H9 (cell line): Measurements from ENCODE around the gene CRABP1. TPM values are rescaled to one million over a fixed set of nuclear protein-coding genes. Genes with fewer than 3 reads are reported as not detected.

Experiments
- DNase-seq: peaks from one replicate; pipeline ENCODE4 v3.0.0-alpha.2; 2017
- H2AFZ ChIP-seq: one replicate; pipeline ENCODE4 v1.6.1; 2013; ENCODE audit warnings: mild to moderate bottlenecking, low read length, control low read depth, moderate library complexity
- H2AK5ac ChIP-seq: 2 replicates; pipeline ENCODE4 v1.6.1; 2013; ENCODE audit warnings: low read length, control low read depth, mixed read lengths; ENCODE audit not compliant: insufficient read length
- H2BK120ac ChIP-seq: one replicate; pipeline ENCODE4 v1.6.1; 2013; ENCODE audit warnings: low read depth, mild to moderate bottlenecking, low read length, control low read depth, inconsistent platforms; ENCODE audit not compliant: poor library complexity, severe bottlenecking
- H2BK12ac ChIP-seq: 2 replicates; pipeline ENCODE4 v1.6.1; 2013; ENCODE audit warnings: low read length, control low read depth, mixed read lengths, low read depth; ENCODE audit not compliant: insufficient read length
- H2BK15ac ChIP-seq: 2 replicates; pipeline ENCODE4 v1.6.1; 2013; ENCODE audit warnings: low read depth, low read length, control low read depth
- H2BK20ac ChIP-seq: one replicate; pipeline ENCODE4 v1.6.1; 2013; ENCODE audit warnings: low read depth, mild to moderate bottlenecking, low read length, control low read depth, inconsistent platforms; ENCODE audit not compliant: poor library complexity, severe bottlenecking
- H2BK5ac ChIP-seq: 2 replicates; pipeline ENCODE4 v1.6.1; 2013; ENCODE audit warnings: low read length, control low read depth, mixed read lengths; ENCODE audit not compliant: insufficient read length
- H3K14ac ChIP-seq: 2 replicates; pipeline ENCODE4 v1.6.1; 2013; ENCODE audit warnings: low read length, control low read depth; ENCODE audit not compliant: insufficient read depth
- H3K18ac ChIP-seq: 2 replicates; pipeline ENCODE4 v1.6.1; 2013; ENCODE audit warnings: low read depth, mild to moderate bottlenecking, mixed read lengths, low read length, control low read depth; ENCODE audit not compliant: insufficient read length
- H3K23ac ChIP-seq: 2 replicates; pipeline ENCODE4 v1.6.1; 2013; ENCODE audit warnings: low read length, control low read depth, mixed read lengths, low read depth; ENCODE audit not compliant: insufficient read length
- H3K23me2 ChIP-seq: 2 replicates; pipeline ENCODE4 v1.6.1; 2013; ENCODE audit warnings: low read depth, mild to moderate bottlenecking, mixed read lengths, low read length, control low read depth; ENCODE audit not compliant: insufficient read length, poor library complexity, severe bottlenecking
- H3K27ac ChIP-seq: 2 replicates; pipeline ENCODE4 v1.5.1; 2013; ENCODE audit warnings: low read length, control low read depth, mixed read lengths, low read depth; ENCODE audit not compliant: insufficient read length
- H3K27me3 ChIP-seq: 2 replicates; pipeline ENCODE4 v1.6.1; 2013; ENCODE audit warnings: low read length, control low read depth, inconsistent platforms; ENCODE audit not compliant: insufficient read depth
- H3K4ac ChIP-seq: 2 replicates; pipeline ENCODE4 v1.6.1; 2013; ENCODE audit warnings: low read depth, mild to moderate bottlenecking, control low read depth, inconsistent platforms, low read length, moderate library complexity
- H3K4me1 ChIP-seq: 2 replicates; pipeline ENCODE4 v1.6.1; 2013; ENCODE audit warnings: low read length, control low read depth, inconsistent platforms; ENCODE audit not compliant: insufficient read depth
- H3K4me2 ChIP-seq: 2 replicates; pipeline ENCODE4 v1.6.1; 2013; ENCODE audit warnings: low read length, control low read depth, mixed read lengths; ENCODE audit not compliant: insufficient read length, insufficient read depth
- H3K56ac ChIP-seq: 2 replicates; pipeline ENCODE4 v1.6.1; 2013; ENCODE audit warnings: low read depth, mild to moderate bottlenecking, mixed read lengths, low read length, control low read depth; ENCODE audit not compliant: insufficient read length
- H3K79me1 ChIP-seq: 2 replicates; pipeline ENCODE4 v1.6.1; 2013; ENCODE audit warnings: low read depth, mild to moderate bottlenecking, moderate library complexity, low read length, control low read depth, inconsistent platforms; ENCODE audit not compliant: insufficient read depth, poor library complexity, severe bottlenecking
- H3K79me2 ChIP-seq: 2 replicates; pipeline ENCODE4 v1.6.1; 2013; ENCODE audit warnings: low read length, control low read depth, inconsistent platforms; ENCODE audit not compliant: insufficient read depth
- H3K9ac ChIP-seq: 2 replicates; pipeline ENCODE4 v1.6.1; 2013; ENCODE audit warnings: low read length, control low read depth, mixed read lengths; ENCODE audit not compliant: insufficient read length; ENCODE audit errors: extremely low read depth
- H3K9me3 ChIP-seq: one replicate; pipeline ENCODE4 v1.6.1; 2013; ENCODE audit warnings: low read depth, low read length, inconsistent platforms; ENCODE audit not compliant: control insufficient read depth
- H3T11ph ChIP-seq: one replicate; pipeline ENCODE4 v1.6.1; 2013; ENCODE audit warnings: mild to moderate bottlenecking, low read length, control low read depth, inconsistent platforms
- H4K20me1 ChIP-seq: one replicate; pipeline ENCODE4 v1.6.1; 2013; ENCODE audit not compliant: control insufficient read depth, insufficient read length, insufficient read depth
- H4K5ac ChIP-seq: 2 replicates; pipeline ENCODE4 v1.6.1; 2013; ENCODE audit warnings: low read depth, mild to moderate bottlenecking, mixed read lengths, low read length, control low read depth; ENCODE audit not compliant: insufficient read length
- H4K8ac ChIP-seq: replicated peaks from 2 replicates; pipeline ENCODE4 v1.6.1; 2013; ENCODE audit warnings: low read length, control low read depth, mixed read lengths, low read depth; ENCODE audit not compliant: insufficient read length
- H4K91ac ChIP-seq: 2 replicates; pipeline ENCODE4 v1.6.1; 2013; ENCODE audit warnings: low read depth, mild to moderate bottlenecking, moderate library complexity, mixed read lengths, low read length, control low read depth; ENCODE audit not compliant: insufficient read length
- H3K27ac Mint-ChIP-seq, 3 experiments: 2 replicates in 2 of 3; 3 replicates in 1 of 3; pipeline ENCODE4 v1.8.0; 2020 to 2021; ENCODE audit warnings: mixed read lengths in 3 of 3, mild to moderate bottlenecking in 1 of 3, moderate library complexity in 1 of 3
- H3K27me3 Mint-ChIP-seq: 2 replicates; pipeline ENCODE4 v1.8.0; 2021; ENCODE audit warnings: low read depth, mild to moderate bottlenecking, moderate library complexity, mixed read lengths
- H3K36me3 Mint-ChIP-seq, 3 experiments: 2 replicates in 2 of 3; 3 replicates in 1 of 3; pipeline ENCODE4 v1.8.0; 2020 to 2021; ENCODE audit warnings: low read depth in 3 of 3, mixed read lengths in 3 of 3; ENCODE audit not compliant: insufficient read depth in 1 of 3
- H3K4me1 Mint-ChIP-seq, 2 experiments: 2 replicates each; pipeline ENCODE4 v1.8.0; 2020; ENCODE audit warnings: mixed read lengths in 2 of 2
- H3K4me3 Mint-ChIP-seq, 2 experiments: 2 replicates in 1 of 2; 3 replicates in 1 of 2; pipeline ENCODE4 v1.8.0; 2020 to 2021; ENCODE audit warnings: mild to moderate bottlenecking in 2 of 2, mixed read lengths in 2 of 2, moderate library complexity in 1 of 2
- H3K9me3 Mint-ChIP-seq, 2 experiments: 2 replicates in 1 of 2; 3 replicates in 1 of 2; pipeline ENCODE4 v1.8.0; 2020; ENCODE audit warnings: mild to moderate bottlenecking in 2 of 2, mixed read lengths in 2 of 2, moderate library complexity in 1 of 2
- CTCF ChIP-seq: fragments of 200-600 bp; sonication (generic); conservative IDR thresholded peaks from 3 replicates; pipeline ENCODE4 v1.8.0; 2021; ENCODE audit warnings: antibody characterized with exemption, mild to moderate bottlenecking
- WGBS: extraction: QIAGEN DNeasy Blood & Tissue Kit; methylation state at CpG from one replicate; pipeline ENCODE4 v1.1.7; 2013; ENCODE audit warnings: missing lambda C conversion rate, low lambda C conversion rate, mixed read lengths; ENCODE audit not compliant: insufficient read length; ENCODE audit errors: extremely low coverage; 5-methylcytosine and 5-hydroxymethylcytosine counted together
- total RNA-seq: library from RNA; stranded (reverse); gene quantifications from 2 replicates; pipeline ENCODE4 v1.2.1, GENCODE V29; 2021

CRABP1 gene
- total RNA-seq, 1 experiment from 2014 or later, result 93.1 TPM

GRCh38 chr15:78323693-78324092 is 16.5 kb upstream of the CRABP1 start:
- Histone ChIP-seq H3K4me2 (no peak overlapping the region), H3K79me2 (no peaks in the 10 kb centered on the region), H3K79me1 (no peaks in the 10 kb centered on the region), H4K91ac (no peak overlapping the region), H3K56ac (no peak overlapping the region), H2BK20ac (no peak overlapping the region), H3T11ph (no peak overlapping the region), H3K18ac (no peak overlapping the region), H3K23me2 (no peaks in the 10 kb centered on the region), H3K27ac (no peak overlapping the region), H2AFZ (no peak overlapping the region), H4K5ac (no peak overlapping the region), H4K8ac (no peak overlapping the region), H2AK5ac (no peak overlapping the region), H3K9me3 (no peaks in the 10 kb centered on the region), H2BK120ac (no peak overlapping the region), H2BK5ac (no peak overlapping the region), H2BK15ac (no peak overlapping the region), H3K14ac (no peak overlapping the region), H3K23ac (no peak overlapping the region), H3K27me3 (no peaks in the 10 kb centered on the region), H4K20me1 (no peaks in the 10 kb centered on the region), H3K4ac (no peak overlapping the region), H3K9ac (no peak overlapping the region), H3K4me1 (peaks cover 7% of the 10 kb centered on the region; the same call in 1 of the 2 replicates), H2BK12ac (no peak overlapping the region)
- no peak overlapping the region for H3K4me3 Mint-ChIP-seq
- peaks cover 23 to 41% of the 10 kb centered on the region in 2 experiments for H3K4me1 Mint-ChIP-seq
- DNase-seq, result no peak
- no peak overlapping the region for H3K27ac Mint-ChIP-seq
- H3K9me3 Mint-ChIP-seq, result no peaks in the 10 kb centered on the region
- TF ChIP-seq CTCF, result no peak
- no CpG with 5 or more reads among the region's 7 CpGs for WGBS
- no peaks in the 10 kb centered on the region for H3K36me3 Mint-ChIP-seq
- H3K27me3 Mint-ChIP-seq, result peaks cover 2% of the 10 kb centered on the region
